ENCODE results near the gene KCNH6.

DNA sequence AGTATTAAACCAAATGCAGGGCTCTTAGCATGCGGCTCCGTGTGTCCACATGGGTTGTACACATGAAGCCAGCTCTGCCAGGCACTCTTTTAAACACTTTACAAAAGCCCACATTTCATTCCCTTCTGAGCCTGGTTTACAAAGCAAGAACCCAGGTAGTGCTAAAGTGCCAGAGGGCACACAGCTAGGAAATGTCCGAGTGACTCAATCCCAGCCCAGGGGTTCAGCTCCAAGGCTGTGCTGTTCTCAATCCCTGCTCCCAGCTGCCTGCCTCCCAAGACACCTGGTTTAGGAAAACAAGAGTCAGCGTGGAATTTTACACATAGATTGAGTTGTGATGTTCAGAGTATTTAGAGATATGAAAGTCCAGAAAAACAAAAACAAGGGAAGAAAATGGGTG, 13.8 kb downstream of the KCNH6 start:
- TF ChIP-seq, protein P1, sequence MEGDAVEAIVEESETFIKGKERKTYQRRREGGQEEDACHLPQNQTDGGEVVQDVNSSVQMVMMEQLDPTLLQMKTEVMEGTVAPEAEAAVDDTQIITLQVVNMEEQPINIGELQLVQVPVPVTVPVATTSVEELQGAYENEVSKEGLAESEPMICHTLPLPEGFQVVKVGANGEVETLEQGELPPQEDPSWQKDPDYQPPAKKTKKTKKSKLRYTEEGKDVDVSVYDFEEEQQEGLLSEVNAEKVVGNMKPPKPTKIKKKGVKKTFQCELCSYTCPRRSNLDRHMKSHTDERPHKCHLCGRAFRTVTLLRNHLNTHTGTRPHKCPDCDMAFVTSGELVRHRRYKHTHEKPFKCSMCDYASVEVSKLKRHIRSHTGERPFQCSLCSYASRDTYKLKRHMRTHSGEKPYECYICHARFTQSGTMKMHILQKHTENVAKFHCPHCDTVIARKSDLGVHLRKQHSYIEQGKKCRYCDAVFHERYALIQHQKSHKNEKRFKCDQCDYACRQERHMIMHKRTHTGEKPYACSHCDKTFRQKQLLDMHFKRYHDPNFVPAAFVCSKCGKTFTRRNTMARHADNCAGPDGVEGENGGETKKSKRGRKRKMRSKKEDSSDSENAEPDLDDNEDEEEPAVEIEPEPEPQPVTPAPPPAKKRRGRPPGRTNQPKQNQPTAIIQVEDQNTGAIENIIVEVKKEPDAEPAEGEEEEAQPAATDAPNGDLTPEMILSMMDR (IDR thresholded peaks at IDR 0.05; ENCODE audit: low read length): no peak
- no peak for TF ChIP-seq EZH2 (optimal IDR thresholded peaks at IDR 0.05; ENCODE audit: low read depth, low read length)
